Measurements from ENCODE around the gene EXOC6B. TPM values are rescaled to one million over a fixed set of nuclear protein-coding genes. Genes with fewer than 3 reads are reported as not detected.

EXOC6B gene
- total RNA-seq, 2 donors from 2014 or later: 21.3 to 28.8 TPM

- Histone ChIP-seq H3K27me3 (no peaks in the 10 kb centered on the region), H3K4me3 (no peak overlapping the region), H3K36me3 (no peaks in the 10 kb centered on the region), H3K4me1 (no peaks in the 10 kb centered on the region), H3K9me3 (no peaks in the 10 kb centered on the region), H3K27ac (no peak overlapping the region), H3K9ac (ENCODE audit: low read depth in 2 of 2, low read length in 2 of 2) (no peak overlapping the region)
- intact Hi-C loops (cut with DNase I): no loop called here
- DNase-seq: no peak
- no peak for TF ChIP-seq CTCF (IDR thresholded peaks at IDR 0.05)
Observed at GRCh38 chr2:72716601-72717000, 109.2 kb downstream of the EXOC6B start.

- no peaks in the 10 kb centered on the region for H3K4me1 ChIP-seq
- H3K4me3 ChIP-seq: no peak overlapping the region
- H3K36me3 ChIP-seq: no peaks in the 10 kb centered on the region
- no peaks in the 10 kb centered on the region for H3K9me3 ChIP-seq
- no peak overlapping the region for H3K27ac ChIP-seq
- no peak overlapping the region for H3K9ac ChIP-seq (ENCODE audit: low read depth in 2 of 2, low read length in 2 of 2)
- no peaks in the 10 kb centered on the region for H3K27me3 ChIP-seq
- no peak for TF ChIP-seq CTCF (IDR thresholded peaks at IDR 0.05)
- no peak for DNase-seq
- intact Hi-C loops (cut with DNase I): no loop called here
Observed at GRCh38 chr2:72713857-72714256, 112.0 kb downstream of the EXOC6B start.

GRCh38 chr2:72712977-72713376 is 112.9 kb downstream of the EXOC6B start:
- no peak for TF ChIP-seq CTCF (IDR thresholded peaks at IDR 0.05)
- Histone ChIP-seq H3K27me3 (no peaks in the 10 kb centered on the region), H3K36me3 (no peaks in the 10 kb centered on the region), H3K27ac (no peak overlapping the region), H3K9me3 (no peaks in the 10 kb centered on the region), H3K4me1 (no peaks in the 10 kb centered on the region), H3K9ac (ENCODE audit: low read depth in 2 of 2, low read length in 2 of 2) (no peak overlapping the region), H3K4me3 (no peak overlapping the region)
- DNase-seq: no peak
- intact Hi-C loops (cut with DNase I): no loop called here

GRCh38 chr2:72712304-72712703 is 113.5 kb downstream of the EXOC6B start:
- Histone ChIP-seq H3K9ac (ENCODE audit: low read depth in 2 of 2, low read length in 2 of 2) (no peak overlapping the region), H3K27ac (no peak overlapping the region), H3K27me3 (no peaks in the 10 kb centered on the region), H3K36me3 (no peaks in the 10 kb centered on the region), H3K4me3 (no peak overlapping the region), H3K9me3 (no peaks in the 10 kb centered on the region), H3K4me1 (no peaks in the 10 kb centered on the region)
- no peak for TF ChIP-seq CTCF (IDR thresholded peaks at IDR 0.05)
- no peak for DNase-seq
- intact Hi-C loops (cut with DNase I): no loop called here

GRCh38 chr2:72710418-72711152 is 115.2 kb downstream of the EXOC6B start:
- TF ChIP-seq CTCF (IDR thresholded peaks at IDR 0.05): no peak
- intact Hi-C loops (cut with DNase I): no loop called here

More at GRCh38 chr2:72710418-72711152, 115.2 kb downstream of the EXOC6B start:
- Histone ChIP-seq H3K9ac (ENCODE audit: low read depth in 2 of 2, low read length in 2 of 2) (no peak overlapping the region), H3K4me3 (no peak overlapping the region), H3K27me3 (no peaks in the 10 kb centered on the region), H3K9me3 (no peaks in the 10 kb centered on the region), H3K27ac (no peak overlapping the region), H3K4me1 (no peaks in the 10 kb centered on the region), H3K36me3 (no peaks in the 10 kb centered on the region)
- DNase-seq: no peak
